SH-SY5Y (cell line): ENCODE measurements around the gene TMEM51.

ENCODE experiments used
- GATA2 ChIP-seq: IDR thresholded peaks from 2 replicates; pipeline ENCODE4 v1.6.1; 2011; ENCODE audit warnings: mild to moderate bottlenecking, low read depth, low read length
- GATA3 ChIP-seq: IDR thresholded peaks from 2 replicates; pipeline ENCODE4 v1.6.1; 2011; ENCODE audit warnings: low read depth, mild to moderate bottlenecking, low read length, moderate library complexity

- TF ChIP-seq GATA2 = no peak
- no peak for TF ChIP-seq GATA3
Measured at GRCh38 chr1:15229707-15230131, 76.2 kb downstream of the TMEM51 start.
